Measurements from ENCODE around the gene CAMTA1. TPM values are rescaled to one million over a fixed set of nuclear protein-coding genes. Genes with fewer than 3 reads are reported as not detected.
"Not testable (repeated sequence)": the region's sequence is repeated elsewhere in the genome, so short reads cannot be mapped to it uniquely, and the experiment has no call there.

Gene CAMTA1
- total RNA-seq, 1 experiment from 2014 or later, result 60.0 TPM

- H3K4me1 ChIP-seq, result no peaks in the 10 kb centered on the region
- H3K27me3 ChIP-seq (replicated peaks; ENCODE audit: control insufficient read depth, insufficient read depth, low read length), result 0 out of 2 replicates have a peak, but pooled peaks cover 1% of the 10 kb centered on the region
- Mint-ChIP-seq H3K4me1 (ENCODE audit: low read depth, unreplicated experiment) (no peaks in the 10 kb centered on the region), H3K27ac (ENCODE audit: unreplicated experiment) (no peak overlapping the region), H3K9me3 (ENCODE audit: unreplicated experiment) (no peaks in the 10 kb centered on the region), H3K27me3 (ENCODE audit: insufficient read depth, unreplicated experiment) (peaks cover 24% of the 10 kb centered on the region), H3K36me3 (ENCODE audit: insufficient read depth, unreplicated experiment) (no peaks in the 10 kb centered on the region), H3K4me3 (ENCODE audit: unreplicated experiment) (no peak overlapping the region)
- intact Hi-C loops (cut with micrococcal nuclease; ENCODE audit: unreplicated experiment), result no loop called here
- H3K9me3 ChIP-seq, result no peaks in the 10 kb centered on the region
- ChIA-PET POLR2A (no interaction called here), CTCF (no interaction called here)
- no peaks in the 10 kb centered on the region for H3K36me3 ChIP-seq (ENCODE audit: control insufficient read depth, insufficient read depth, low read length)
- no peak overlapping the region for H3K4me3 ChIP-seq (ENCODE audit: low read depth, low read length)
- no peak for TF ChIP-seq CTCF (IDR thresholded peaks at IDR 0.05; ENCODE audit: insufficient read depth in 1 of 2, low read depth in 1 of 2, low read length in 1 of 2, severe bottlenecking in 1 of 2, unreplicated experiment in 1 of 2)
- no TSS peak for BruUV-seq (replicated peaks)
- DNase-seq, result peak in 1 of 2 experiments; percentile 13
Measured at GRCh38 chr1:7596126-7596965, 811.1 kb downstream of the CAMTA1 start.

GRCh38 chr1:7598058-7598457 lies 812.8 kb downstream of the CAMTA1 start:
- H3K36me3 Mint-ChIP-seq (ENCODE audit: insufficient read depth, unreplicated experiment); H3K4me3 Mint-ChIP-seq (ENCODE audit: unreplicated experiment); DNase-seq; H3K9me3 Mint-ChIP-seq (ENCODE audit: unreplicated experiment); H3K27ac Mint-ChIP-seq (ENCODE audit: unreplicated experiment); CTCF ChIA-PET; H3K36me3 ChIP-seq (ENCODE audit: control insufficient read depth, insufficient read depth, low read length); intact Hi-C loops (cut with micrococcal nuclease; ENCODE audit: unreplicated experiment); H3K4me1 Mint-ChIP-seq (ENCODE audit: low read depth, unreplicated experiment); H3K4me1 ChIP-seq; BruUV-seq (replicated peaks); H3K4me3 ChIP-seq (ENCODE audit: low read depth, low read length); POLR2A ChIA-PET; H3K27me3 ChIP-seq (replicated peaks; ENCODE audit: control insufficient read depth, insufficient read depth, low read length); H3K9me3 ChIP-seq: not testable (repeated sequence)
- peaks cover 20% of the 10 kb centered on the region for H3K27me3 Mint-ChIP-seq (ENCODE audit: insufficient read depth, unreplicated experiment)

GRCh38 chr1:7604906-7605305 lies 819.7 kb downstream of the CAMTA1 start:
- H3K4me3 ChIP-seq (ENCODE audit: low read depth, low read length); POLR2A ChIA-PET; intact Hi-C loops (cut with micrococcal nuclease; ENCODE audit: unreplicated experiment); H3K4me1 Mint-ChIP-seq (ENCODE audit: low read depth, unreplicated experiment); H3K27ac Mint-ChIP-seq (ENCODE audit: unreplicated experiment); H3K36me3 Mint-ChIP-seq (ENCODE audit: insufficient read depth, unreplicated experiment); H3K4me1 ChIP-seq; H3K4me3 Mint-ChIP-seq (ENCODE audit: unreplicated experiment); H3K36me3 ChIP-seq (ENCODE audit: control insufficient read depth, insufficient read depth, low read length); DNase-seq; H3K27me3 ChIP-seq (replicated peaks; ENCODE audit: control insufficient read depth, insufficient read depth, low read length); H3K9me3 ChIP-seq; BruUV-seq (replicated peaks); CTCF ChIA-PET: not testable (repeated sequence)
- peaks cover 22% of the 10 kb centered on the region for H3K27me3 Mint-ChIP-seq (ENCODE audit: insufficient read depth, unreplicated experiment)
- H3K9me3 Mint-ChIP-seq (ENCODE audit: unreplicated experiment), result peaks cover 11% of the 10 kb centered on the region

GRCh38 chr1:7606096-7606495 lies 820.8 kb downstream of the CAMTA1 start:
- Mint-ChIP-seq H3K27me3 (ENCODE audit: insufficient read depth, unreplicated experiment) (peaks cover 22% of the 10 kb centered on the region), H3K27ac (ENCODE audit: unreplicated experiment) (no peak overlapping the region), H3K9me3 (ENCODE audit: unreplicated experiment) (peaks cover 11% of the 10 kb centered on the region), H3K4me3 (ENCODE audit: unreplicated experiment) (no peak overlapping the region), H3K36me3 (ENCODE audit: insufficient read depth, unreplicated experiment) (no peaks in the 10 kb centered on the region), H3K4me1 (ENCODE audit: low read depth, unreplicated experiment) (no peaks in the 10 kb centered on the region)
- H3K9me3 ChIP-seq, result no peaks in the 10 kb centered on the region
- H3K4me3 ChIP-seq (ENCODE audit: low read depth, low read length), result no peak overlapping the region
- BruUV-seq (replicated peaks), result no TSS peak
- intact Hi-C loops (cut with micrococcal nuclease; ENCODE audit: unreplicated experiment), result no loop called here
- no peaks in the 10 kb centered on the region for H3K4me1 ChIP-seq
- H3K36me3 ChIP-seq (ENCODE audit: control insufficient read depth, insufficient read depth, low read length), result no peaks in the 10 kb centered on the region
- TF ChIP-seq CTCF (IDR thresholded peaks at IDR 0.05; ENCODE audit: insufficient read depth in 1 of 2, low read depth in 1 of 2, low read length in 1 of 2, severe bottlenecking in 1 of 2, unreplicated experiment in 1 of 2), result no peak
- no peak for DNase-seq
- ChIA-PET CTCF (no interaction called here), POLR2A (no interaction called here)
- no peaks in the 10 kb centered on the region for H3K27me3 ChIP-seq (replicated peaks; ENCODE audit: control insufficient read depth, insufficient read depth, low read length)
